KMS-11 (cell line): ENCODE results near the gene MLEC.
"Not testable (repeated sequence)": the region's sequence is repeated elsewhere in the genome, so short reads cannot be mapped to it uniquely, and the experiment has no call there.

Experiments
- H2AFZ ChIP-seq: fragments of 200-600 bp; sonication (generic); 2 replicates; pipeline ENCODE4 v1.6.1; 2016; ENCODE audit warnings: antibody characterized with exemption, mixed run types, low read depth
- H3K27ac ChIP-seq: fragments of 200-600 bp; sonication (generic); 2 replicates; pipeline ENCODE4 v1.6.1; 2016; ENCODE audit warnings: mild to moderate bottlenecking, mixed run types
- H3K27me3 ChIP-seq: fragments of 200-600 bp; sonication (generic); 2 replicates; pipeline ENCODE4 v1.6.1; 2017; ENCODE audit warnings: mild to moderate bottlenecking, low read depth, mixed run types, moderate library complexity; ENCODE audit not compliant: insufficient read depth
- H3K36me3 ChIP-seq: fragments of 200-600 bp; sonication (generic); 2 replicates; pipeline ENCODE4 v1.6.1; 2017; ENCODE audit warnings: mild to moderate bottlenecking, mixed run types; ENCODE audit not compliant: insufficient read depth
- H3K4me1 ChIP-seq: fragments of 200-600 bp; sonication (generic); 2 replicates; pipeline ENCODE4 v1.6.1; 2016; ENCODE audit warnings: mild to moderate bottlenecking, low read depth, mixed run types; ENCODE audit not compliant: poor library complexity, severe bottlenecking
- H3K4me2 ChIP-seq: fragments of 200-600 bp; sonication (generic); 2 replicates; pipeline ENCODE4 v1.7.0; 2016; ENCODE audit warnings: mild to moderate bottlenecking, mixed run types
- H3K4me3 ChIP-seq: fragments of 200-600 bp; sonication (generic); IDR thresholded peaks from 2 replicates; pipeline ENCODE4 v1.6.1; 2017; ENCODE audit warnings: low read depth, low read length, mixed read lengths; ENCODE audit not compliant: insufficient read depth
- H3K79me2 ChIP-seq: fragments of 200-600 bp; sonication (generic); 2 replicates; pipeline ENCODE4 v1.6.1; 2016; ENCODE audit warnings: low read depth, mixed run types; ENCODE audit not compliant: insufficient read depth
- H3K9ac ChIP-seq: fragments of 200-600 bp; sonication (generic); 2 replicates; pipeline ENCODE4 v1.6.1; 2016; ENCODE audit warnings: mild to moderate bottlenecking, mixed run types
- H4K20me1 ChIP-seq: fragments of 200-600 bp; sonication (generic); 2 replicates; pipeline ENCODE4 v1.6.1; 2016; ENCODE audit warnings: mild to moderate bottlenecking, mixed run types; ENCODE audit not compliant: insufficient read depth
- CTCF ChIP-seq: fragments of 200-600 bp; sonication (generic); conservative IDR thresholded peaks from 2 replicates; pipeline ENCODE4 v1.6.1; 2017; ENCODE audit warnings: low read depth, mild to moderate bottlenecking, antibody characterized with exemption, low read length, moderate library complexity, mixed read lengths

MLEC gene

GRCh38 chr12:120725659-120726509, 38.9 kb downstream of the MLEC start, which contains the start of gene ACADS:
Gene ACADS, plus strand, starts transcription at chr12:120725826. Its CDS starts 60 bp downstream, at chr12:120725886.
- Histone ChIP-seq H3K79me2 (no peaks in the 10 kb centered on the region), H3K36me3 (no peaks in the 10 kb centered on the region), H3K4me2 (no peak within 1 kb of the TSS), H3K9ac (no peak within 1 kb of the TSS), H3K27me3 (no peaks in the 10 kb centered on the region), H3K4me3 (no peak within 1 kb of the TSS), H3K4me1 (no peaks in the 10 kb centered on the region), H2AFZ (no peak within 1 kb of the TSS), H3K27ac (no peak within 1 kb of the TSS), H4K20me1 (no peaks in the 10 kb centered on the region)
- no peak for TF ChIP-seq CTCF

- TF ChIP-seq CTCF, result no peak
- H2AFZ ChIP-seq, result no peak overlapping the region
Measured at GRCh38 chr12:120726510-120726793, 39.5 kb downstream of the MLEC start.

GRCh38 chr12:120726961-120727360, 40.0 kb downstream of the MLEC start:
- Histone ChIP-seq H3K4me1 (no peaks in the 10 kb centered on the region), H3K27me3 (no peaks in the 10 kb centered on the region), H3K4me2 (no peak overlapping the region), H3K9ac (no peak overlapping the region), H4K20me1 (no peaks in the 10 kb centered on the region), H2AFZ (no peak overlapping the region), H3K27ac (no peak overlapping the region), H3K4me3 (no peak overlapping the region), H3K79me2 (no peaks in the 10 kb centered on the region), H3K36me3 (no peaks in the 10 kb centered on the region)
- TF ChIP-seq CTCF, result no peak

More at GRCh38 chr12:120726510-120726793, 39.5 kb downstream of the MLEC start:
- no peaks in the 10 kb centered on the region for H3K36me3 ChIP-seq
- no peak overlapping the region for H3K4me2 ChIP-seq
- H3K79me2 ChIP-seq, result no peaks in the 10 kb centered on the region
- H3K27ac ChIP-seq, result no peak overlapping the region
- H3K27me3 ChIP-seq, result no peaks in the 10 kb centered on the region
- H3K4me3 ChIP-seq, result no peak overlapping the region
- no peaks in the 10 kb centered on the region for H4K20me1 ChIP-seq
- H3K4me1 ChIP-seq, result no peaks in the 10 kb centered on the region
- H3K9ac ChIP-seq, result no peak overlapping the region

DNA sequence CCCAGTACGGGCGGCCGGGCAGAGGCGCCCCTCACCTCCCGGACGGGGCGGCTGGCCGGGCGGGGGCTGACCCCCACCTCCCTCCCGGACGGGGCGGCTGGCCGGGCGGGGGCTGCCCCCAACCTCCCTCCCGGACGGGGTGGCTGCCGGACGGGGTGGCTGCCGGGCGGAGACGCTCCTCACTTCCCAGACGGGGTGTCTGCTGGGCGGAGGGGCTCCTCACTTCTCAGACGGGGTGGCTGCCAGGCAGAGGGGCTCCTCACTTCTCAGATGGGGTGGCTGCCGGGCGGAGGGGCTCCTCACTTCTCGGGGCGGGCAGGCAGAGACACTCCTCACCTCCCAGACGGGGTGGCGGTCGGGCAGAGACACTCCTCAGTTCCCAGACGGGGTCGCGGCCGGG, 45.2 kb downstream of the MLEC start:
- H3K9ac ChIP-seq, H3K27ac ChIP-seq, H3K4me1 ChIP-seq, H3K4me2 ChIP-seq, H3K36me3 ChIP-seq, H3K27me3 ChIP-seq, H3K4me3 ChIP-seq, H2AFZ ChIP-seq, H3K79me2 ChIP-seq, H4K20me1 ChIP-seq: not testable (repeated sequence)

DNA sequence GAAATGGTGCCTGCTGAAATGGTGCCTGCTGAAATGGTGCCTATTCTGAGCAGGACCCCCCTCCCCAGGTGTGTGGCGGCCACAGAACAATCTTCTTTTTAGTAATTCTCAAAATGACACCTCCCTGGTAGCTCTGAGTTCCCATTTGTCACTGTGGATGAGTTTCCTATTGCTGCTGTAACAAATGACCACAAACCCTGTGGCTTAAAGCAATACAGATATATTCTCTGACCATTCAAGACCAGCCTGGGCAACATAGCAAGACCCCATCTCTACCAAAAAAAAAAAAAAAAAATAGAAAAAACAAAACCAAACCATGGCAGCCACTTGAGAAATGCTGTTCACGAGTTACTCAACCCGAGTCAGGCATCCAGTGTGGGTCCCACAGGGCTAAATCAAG, 46.6 kb downstream of the MLEC start:
- Histone ChIP-seq H3K4me3 (no peak overlapping the region), H3K79me2 (no peaks in the 10 kb centered on the region), H3K4me1 (no peaks in the 10 kb centered on the region), H2AFZ (no peak overlapping the region), H3K27ac (no peak overlapping the region), H3K4me2 (no peak overlapping the region), H3K9ac (no peak overlapping the region), H3K27me3 (no peaks in the 10 kb centered on the region), H4K20me1 (no peaks in the 10 kb centered on the region), H3K36me3 (no peaks in the 10 kb centered on the region)
- no peak for TF ChIP-seq CTCF
